A549 (cell line): ENCODE measurements around the gene OR1J4. TPM values are rescaled to one million over a fixed set of nuclear protein-coding genes. Genes with fewer than 3 reads are reported as not detected.

Source experiments
- ATAC-seq, 2 experiments: fragments of 200-7000 bp in 1 of 2; fragments of >200 bp in 1 of 2; cut with Nextera tagmentation in 1 of 2; cut with Tn5 transposase in 1 of 2; 3 replicates each; pipeline versions ENCODE4 v1.8.0 to v1.9.1; 2018 to 2020; ENCODE audit warnings: mild to moderate bottlenecking in 1 of 2, moderate library complexity in 1 of 2
- CTCF ChIA-PET: fragments of 300-600 bp; sonication (Branson Sonifier 250); formaldehyde crosslinking; extraction: SDS; loops from one replicate; lab custom pipeline; 2021; ENCODE audit warnings: antibody characterized with exemption, inconsistent platforms; lab: Yijun Ruan, JAX
- POLR2A ChIA-PET: fragments of 350-600 bp; formaldehyde crosslinking; extraction: SDS; loops from one replicate; lab custom pipeline; 2021; ENCODE audit warnings: antibody characterized with exemption, inconsistent platforms; lab: Yijun Ruan, JAX
- DNase-seq, 2 experiments: peaks; one replicate each; pipeline versions ENCODE4 v3.0.0 to v3.0.0-alpha.2; 2011 to 2016; ENCODE audit warnings: low read depth in 1 of 2, low spot score in 1 of 2
- FAIRE-seq: peaks from 2 replicates; lab custom pipeline; 2011; peaks lifted over from hg19 to GRCh38; lab: Jason Lieb, UNC
- H3K27ac ChIP-seq, 2 experiments: fragments of >200 bp; sonication (Bioruptor Twin); formaldehyde crosslinking; 3 replicates each; pipeline ENCODE4 v1.5.1; 2016 to 2017
- H3K4me1 ChIP-seq: fragments of >200 bp; sonication (Bioruptor Twin); formaldehyde crosslinking; 3 replicates; pipeline ENCODE4 v1.6.1; 2016
- H3K4me2 ChIP-seq: fragments of >200 bp; sonication (Bioruptor Twin); formaldehyde crosslinking; 3 replicates; pipeline ENCODE4 v1.6.1; 2016
- H3K4me3 ChIP-seq: fragments of >200 bp; sonication (Bioruptor Twin); formaldehyde crosslinking; 3 replicates; pipeline ENCODE4 v1.5.1; 2016
- H3K9me3 ChIP-seq: fragments of >200 bp; sonication (Bioruptor Twin); formaldehyde crosslinking; 3 replicates; pipeline ENCODE4 v1.6.1; 2016
- BCL3 ChIP-seq: fragments of >200 bp; sonication (Bioruptor Twin); formaldehyde crosslinking; IDR thresholded peaks from 3 replicates; pipeline ENCODE4 v1.6.1; 2016
- BHLHE40 ChIP-seq: IDR thresholded peaks from 2 replicates; pipeline ENCODE4 v1.6.1; 2012; ENCODE audit warnings: low read depth, low read length, inconsistent platforms
- CBX2 ChIP-seq: fragments of 200-600 bp; sonication (generic); IDR thresholded peaks from 2 replicates; pipeline ENCODE4 v1.6.1; 2016; ENCODE audit warnings: low read depth, mild to moderate bottlenecking, borderline replicate concordance
- CEBPB ChIP-seq, 2 experiments: fragments of >200 bp in 1 of 2; sonication (Bioruptor Twin) in 1 of 2; formaldehyde crosslinking in 1 of 2; IDR thresholded peaks; 2 replicates each; pipeline ENCODE4 v1.6.1; 2012 to 2016
- CHD2 ChIP-seq: fragments of 150-350 bp; IDR thresholded peaks from 2 replicates; pipeline ENCODE4 v1.6.1; 2014; ENCODE audit warnings: low read length; ENCODE audit not compliant: partially characterized antibody
- CHD4 ChIP-seq: fragments of 200-600 bp; sonication (generic); IDR thresholded peaks from 2 replicates; pipeline ENCODE4 v1.6.1; 2016; ENCODE audit warnings: antibody characterized with exemption, mild to moderate bottlenecking, borderline replicate concordance
- FOSB ChIP-seq: fragments of 250-450 bp; sonication (Bioruptor Pico); IDR thresholded peaks from 2 replicates; pipeline ENCODE4 v1.5.0; 2020; ENCODE audit warnings: mild to moderate bottlenecking, moderate library complexity
- HDAC2 ChIP-seq: fragments of 200-600 bp; sonication (generic); IDR thresholded peaks from 2 replicates; pipeline ENCODE4 v1.6.1; 2016
- HEYL ChIP-seq: fragments of 250-450 bp; sonication (Bioruptor Pico); IDR thresholded peaks from 2 replicates; pipeline ENCODE4 v1.8.0; 2021; ENCODE audit warnings: mild to moderate bottlenecking, moderate library complexity
- HOXA7 ChIP-seq: fragments of 250-450 bp; sonication (Bioruptor Pico); IDR thresholded peaks from 2 replicates; pipeline ENCODE4 v1.5.0; 2020; ENCODE audit warnings: mild to moderate bottlenecking, moderate library complexity
- HOXB13 ChIP-seq: fragments of 250-450 bp; sonication (Bioruptor Pico); IDR thresholded peaks from 2 replicates; pipeline ENCODE4 v1.5.0; 2020; ENCODE audit warnings: low read depth, mild to moderate bottlenecking, moderate library complexity
- JUN ChIP-seq, 2 experiments: fragments of >200 bp; sonication (Bioruptor Twin); formaldehyde crosslinking; IDR thresholded peaks; 2 replicates in 1 of 2; 3 replicates in 1 of 2; pipeline ENCODE4 v1.6.1; 2016 to 2017
- KDM5A ChIP-seq: fragments of 200-600 bp; sonication (generic); IDR thresholded peaks from 2 replicates; pipeline ENCODE4 v1.6.1; 2016; ENCODE audit warnings: antibody characterized with exemption, mild to moderate bottlenecking
- MAZ ChIP-seq: fragments of 150-350 bp; IDR thresholded peaks from 2 replicates; pipeline ENCODE4 v1.6.1; 2014; ENCODE audit warnings: antibody characterized with exemption, low read depth, low read length, borderline replicate concordance
- MYC ChIP-seq: IDR thresholded peaks from 2 replicates; pipeline ENCODE4 v1.6.1; 2012; ENCODE audit warnings: mild to moderate bottlenecking, inconsistent platforms, low read length, improper control_type of control experiment, borderline replicate concordance
- NR3C1 ChIP-seq: fragments of >200 bp; sonication (Bioruptor Twin); formaldehyde crosslinking; IDR thresholded peaks from 3 replicates; pipeline ENCODE4 v1.6.1; 2017
- POLR2A ChIP-seq: IDR thresholded peaks from 2 replicates; pipeline ENCODE4 v1.6.1; 2012; ENCODE audit warnings: mild to moderate bottlenecking, low read length
- RARB ChIP-seq: fragments of 250-450 bp; sonication (Bioruptor Pico); IDR thresholded peaks from 2 replicates; pipeline ENCODE4 v1.8.0; 2021; ENCODE audit warnings: mild to moderate bottlenecking, moderate library complexity
- RCOR1 ChIP-seq: fragments of 150-350 bp; IDR thresholded peaks from 2 replicates; pipeline ENCODE4 v1.6.1; 2014; ENCODE audit warnings: antibody characterized with exemption, low read length, low read depth
- ZSCAN20 ChIP-seq: fragments of 250-450 bp; sonication (Bioruptor Pico); IDR thresholded peaks from 2 replicates; pipeline ENCODE4 v1.8.0; 2022; ENCODE audit warnings: mild to moderate bottlenecking, moderate library complexity
- WGBS: methylation state at CpG from one replicate; pipeline ENCODE4 v1.1.6; 2017; ENCODE audit errors: missing lambda C conversion rate; 5-methylcytosine and 5-hydroxymethylcytosine counted together
- polyA plus RNA-seq, 4 experiments: library from polyadenylated mRNA; depleted of rRNA in 3 of 4; stranded (reverse); fragments of >200 nt; fragmentation: RNase III in 1 of 4; extraction: RNeasy Plus Mini Kit Qiagen cat#74134 plus additional on column Dnase treatment in 1 of 4; gene quantifications; 2 replicates in 3 of 4; 3 replicates in 1 of 4; pipeline ENCODE4 v1.2.3, GENCODE V29; 2011 to 2017
- TF ChIP-seq, protein P1 (sequence below): IDR thresholded peaks from 2 replicates; pipeline ENCODE4 v1.6.1; 2012; ENCODE audit warnings: low read depth, borderline replicate concordance
- TF ChIP-seq, protein P2 (sequence below): fragments of 250-450 bp; sonication (Bioruptor Pico); IDR thresholded peaks from 2 replicates; pipeline ENCODE4 v1.5.0; 2021; ENCODE audit warnings: mild to moderate bottlenecking, moderate library complexity, borderline replicate concordance
- TF ChIP-seq, protein P3 (sequence below): fragments of >200 bp; sonication (Bioruptor Twin); formaldehyde crosslinking; IDR thresholded peaks from 2 replicates; pipeline ENCODE4 v1.6.1; 2016

OR1J4 gene
- polyA plus RNA-seq, 2 of the 4 experiments (the other 2 are of a cell fraction) = 0.23 TPM; not detected in 1

- CTCF ChIA-PET = no interaction called here
Measured at GRCh38 chr9:122538757-122539156, 19.8 kb downstream of the OR1J4 start.

GRCh38 chr9:122546196-122546595 lies 27.3 kb downstream of the OR1J4 start:
- WGBS = 48% methylated on average over 8 of the region's 8 CpGs
- FAIRE-seq (no peak), DNase-seq (no peak), ATAC-seq (no peak)
- Histone ChIP-seq H3K4me3 (no peak overlapping the region), H3K27ac (no peak overlapping the region), H3K4me1 (no peaks in the 10 kb centered on the region), H3K4me2 (no peak overlapping the region), H3K9me3 (no peaks in the 10 kb centered on the region)
- no peak for TF ChIP-seq HEYL
- no peak for TF ChIP-seq POLR2A
- TF ChIP-seq CEBPB (IDR thresholded peaks at IDR 0.05) = no peak
- TF ChIP-seq, protein P1, sequence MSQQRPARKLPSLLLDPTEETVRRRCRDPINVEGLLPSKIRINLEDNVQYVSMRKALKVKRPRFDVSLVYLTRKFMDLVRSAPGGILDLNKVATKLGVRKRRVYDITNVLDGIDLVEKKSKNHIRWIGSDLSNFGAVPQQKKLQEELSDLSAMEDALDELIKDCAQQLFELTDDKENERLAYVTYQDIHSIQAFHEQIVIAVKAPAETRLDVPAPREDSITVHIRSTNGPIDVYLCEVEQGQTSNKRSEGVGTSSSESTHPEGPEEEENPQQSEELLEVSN = no peak
- TF ChIP-seq HDAC2 = no peak
- TF ChIP-seq MAZ = no peak
- TF ChIP-seq, protein P2, sequence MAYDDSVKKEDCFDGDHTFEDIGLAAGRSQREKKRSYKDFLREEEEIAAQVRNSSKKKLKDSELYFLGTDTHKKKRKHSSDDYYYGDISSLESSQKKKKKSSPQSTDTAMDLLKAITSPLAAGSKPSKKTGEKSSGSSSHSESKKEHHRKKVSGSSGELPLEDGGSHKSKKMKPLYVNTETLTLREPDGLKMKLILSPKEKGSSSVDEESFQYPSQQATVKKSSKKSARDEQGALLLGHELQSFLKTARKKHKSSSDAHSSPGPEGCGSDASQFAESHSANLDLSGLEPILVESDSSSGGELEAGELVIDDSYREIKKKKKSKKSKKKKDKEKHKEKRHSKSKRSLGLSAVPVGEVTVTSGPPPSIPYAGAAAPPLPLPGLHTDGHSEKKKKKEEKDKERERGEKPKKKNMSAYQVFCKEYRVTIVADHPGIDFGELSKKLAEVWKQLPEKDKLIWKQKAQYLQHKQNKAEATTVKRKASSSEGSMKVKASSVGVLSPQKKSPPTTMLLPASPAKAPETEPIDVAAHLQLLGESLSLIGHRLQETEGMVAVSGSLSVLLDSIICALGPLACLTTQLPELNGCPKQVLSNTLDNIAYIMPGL (CRISPR knock-in tag) = no peak
- no peak for TF ChIP-seq CHD4
- CTCF ChIA-PET = interaction anchor here (0.6 kb wide), 1 partner anchor 1131 kb away, joined by 3 read pairs; no protein-coding TSS in a partner anchor
- POLR2A ChIA-PET = no interaction called here

More at GRCh38 chr9:122538757-122539156, 19.8 kb downstream of the OR1J4 start:
- H3K4me2 ChIP-seq = no peak overlapping the region
- no peak overlapping the region for H3K27ac ChIP-seq
- no peaks in the 10 kb centered on the region for H3K9me3 ChIP-seq
- TF ChIP-seq FOSB (CRISPR knock-in tag) (no peak), JUN (IDR thresholded peaks at IDR 0.05) (no peak), RCOR1 (no peak), MYC (no peak), BCL3 (no peak), BHLHE40 (no peak), ZSCAN20 (CRISPR knock-in tag) (no peak), HOXB13 (CRISPR knock-in tag) (no peak), HDAC2 (no peak), KDM5A (no peak), CBX2 (no peak), HOXA7 (CRISPR knock-in tag) (no peak)
- POLR2A ChIA-PET = no interaction called here
- ATAC-seq = no peak
- 39% methylated on average over 2 of the region's 2 CpGs for WGBS
- peaks cover 6% of the 10 kb centered on the region; the same call in 1 of the 3 replicates for H3K4me1 ChIP-seq
- no peak for FAIRE-seq
- H3K4me3 ChIP-seq = no peak overlapping the region
- no peak for DNase-seq

- CTCF ChIA-PET = interaction anchor here (0.6 kb wide), 1 partner anchor 344 kb away, joined by 4 read pairs; no protein-coding TSS in a partner anchor
- no peak overlapping the region for H3K27ac ChIP-seq
- 9% methylated on average over 4 of the region's 5 CpGs for WGBS
- TF ChIP-seq RARB (CRISPR knock-in tag) (no peak), NR3C1 (no peak), BHLHE40 (no peak), CEBPB (IDR thresholded peaks at IDR 0.05) (no peak), CHD2 (no peak)
- TF ChIP-seq, protein P3, sequence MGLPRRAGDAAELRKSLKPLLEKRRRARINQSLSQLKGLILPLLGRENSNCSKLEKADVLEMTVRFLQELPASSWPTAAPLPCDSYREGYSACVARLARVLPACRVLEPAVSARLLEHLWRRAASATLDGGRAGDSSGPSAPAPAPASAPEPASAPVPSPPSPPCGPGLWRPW = no peak
- FAIRE-seq = no peak
- no peak for ATAC-seq
- POLR2A ChIA-PET = no interaction called here
- no peaks in the 10 kb centered on the region for H3K9me3 ChIP-seq
- H3K4me1 ChIP-seq = no peaks in the 10 kb centered on the region
- no peak for DNase-seq
- no peak overlapping the region for H3K4me2 ChIP-seq
- no peak overlapping the region for H3K4me3 ChIP-seq
Measured at GRCh38 chr9:122551371-122551770, 32.4 kb downstream of the OR1J4 start.
